Stimulated activated naive CD8-positive, alpha-beta T cell treated with anti-CD3 and anti-CD28 coated beads, Interleukin-15, Interleukin-2, amounts not matched to agents 100 U/mL and 50 U/mL, for 24 hours (primary cell): Measurements from ENCODE around the gene LPP.
A peak's percentile ranks its signal among the peaks of the same experiment; 100 is the strongest.

Experiments
- ATAC-seq: fragments of 150-1000 bp; cut with Tn5 transposase; one replicate; pipeline ENCODE4 v1.10.0; 2021
- DNase-seq: peaks from one replicate; pipeline ENCODE4 v3.0.0; 2021

The LPP gene

GRCh38 chr3:188832961-188833721 is 679.2 kb downstream of the LPP start:
- no peak for ATAC-seq
- no peak for DNase-seq

DNA sequence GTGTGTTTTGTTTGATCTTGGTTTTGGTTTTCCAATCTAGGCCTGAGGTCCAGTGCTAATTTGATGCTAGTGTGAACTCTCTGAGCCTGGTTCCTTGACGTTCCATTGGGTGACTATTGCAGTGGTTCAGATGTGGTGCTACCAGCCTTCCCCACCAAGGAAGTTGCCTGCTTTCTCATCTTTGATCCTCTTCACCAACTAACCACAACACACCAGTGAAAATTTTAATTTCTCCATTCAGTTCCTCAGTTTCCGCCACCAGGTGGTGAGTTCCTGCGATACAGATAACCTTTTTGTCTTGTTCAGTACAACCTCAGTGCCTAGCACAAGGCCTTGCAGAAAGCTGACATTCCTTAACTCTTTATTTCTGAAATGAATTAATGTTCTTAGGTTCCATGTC is 680.4 kb downstream of the LPP start:
- ATAC-seq (peak; percentile 66), DNase-seq (peak; percentile 31)

GRCh38 chr3:188839187-188839695 is 685.3 kb downstream of the LPP start:
- ATAC-seq (no peak), DNase-seq (no peak)

- DNase-seq: no peak
- ATAC-seq: no peak
Measured at GRCh38 chr3:188840290-188840689, 686.3 kb downstream of the LPP start.

DNA sequence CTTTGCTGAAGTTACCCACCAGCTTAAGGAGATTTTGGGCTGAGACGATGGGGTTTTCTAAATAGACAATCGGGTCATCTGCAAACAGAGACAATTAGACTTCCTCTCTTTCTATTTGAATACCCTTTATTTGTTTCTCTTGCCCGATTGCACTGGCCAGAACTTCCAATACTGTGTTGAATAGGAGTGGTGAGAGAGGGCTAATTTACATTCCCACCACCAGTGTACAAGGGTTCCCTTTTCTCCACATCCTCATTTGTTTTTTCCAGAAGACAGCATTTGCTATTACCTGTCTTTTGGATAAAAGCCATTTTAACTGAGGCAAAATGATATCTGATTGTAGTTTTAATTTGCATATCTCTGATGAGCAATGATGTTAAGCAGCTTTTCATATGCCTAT is 687.9 kb downstream of the LPP start:
- ATAC-seq: no peak
- no peak for DNase-seq

DNA sequence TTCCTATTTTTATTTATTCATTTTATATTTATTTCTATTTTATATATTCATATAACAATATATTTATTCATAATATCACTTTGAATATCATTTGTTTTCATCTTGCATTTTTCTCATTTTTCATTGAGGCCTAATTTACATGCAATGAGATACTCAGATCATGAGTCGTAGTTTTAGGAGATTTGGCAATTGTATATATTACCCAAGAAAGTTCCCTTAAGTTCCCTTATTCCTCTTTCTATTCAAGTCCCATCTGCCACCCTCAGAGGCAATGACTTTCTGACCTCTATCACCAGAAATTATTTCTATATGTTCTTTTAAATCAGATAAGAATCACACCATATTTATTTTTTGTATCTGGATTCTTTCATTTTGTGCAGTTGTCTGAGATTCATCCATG is 688.7 kb downstream of the LPP start:
- DNase-seq (no peak), ATAC-seq (no peak)

GRCh38 chr3:188844096-188844495 is 690.1 kb downstream of the LPP start:
- no peak for DNase-seq
- ATAC-seq: no peak

GRCh38 chr3:188845514-188845913 is 691.6 kb downstream of the LPP start:
- no peak for DNase-seq
- ATAC-seq: no peak

DNA sequence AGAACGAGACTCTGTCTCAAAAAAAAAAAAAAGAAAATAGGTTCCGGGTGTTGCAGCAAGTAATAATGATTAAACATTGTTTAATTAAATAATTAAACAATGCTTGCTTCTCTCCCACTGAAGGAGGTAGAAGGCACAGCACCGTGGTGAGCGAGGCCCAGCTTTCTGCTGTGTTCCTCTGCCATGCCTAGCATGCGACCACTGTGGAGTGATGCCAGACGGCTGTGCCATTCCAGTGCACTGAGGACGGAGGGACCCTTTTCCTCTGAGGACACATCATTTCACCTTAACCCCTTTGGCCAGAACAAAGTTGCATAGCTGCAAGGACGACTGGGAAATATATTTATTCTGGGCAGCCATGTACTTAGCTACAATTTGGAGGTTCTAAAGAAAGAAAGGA is 695.0 kb downstream of the LPP start:
- DNase-seq: no peak
- no peak for ATAC-seq

- DNase-seq: no peak
- ATAC-seq: no peak
Measured at GRCh38 chr3:188853856-188854771, 700.2 kb downstream of the LPP start.

GRCh38 chr3:188854772-188855149 is 700.8 kb downstream of the LPP start:
- no peak for DNase-seq
- ATAC-seq: no peak

- ATAC-seq (no peak), DNase-seq (no peak)
Measured at GRCh38 chr3:188855675-188856074, 701.7 kb downstream of the LPP start.

DNA sequence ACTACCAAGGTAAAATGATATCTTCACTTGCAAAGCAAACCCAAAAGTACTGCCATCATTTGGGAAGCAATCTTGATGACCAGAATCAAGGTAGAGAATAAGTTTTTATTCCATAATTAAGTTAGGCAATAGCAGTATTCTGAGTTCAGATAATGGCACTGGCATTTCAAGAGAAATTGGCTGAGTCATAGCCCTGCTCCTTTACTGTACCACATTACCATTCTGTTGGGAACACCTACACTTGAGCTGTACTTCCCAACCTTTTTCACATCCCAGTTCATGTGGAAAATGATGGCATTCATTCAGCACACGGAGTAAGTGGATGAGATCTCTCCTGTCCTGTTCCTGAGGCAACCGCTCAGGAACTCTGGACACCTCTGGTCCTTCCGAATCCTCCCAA is 706.2 kb downstream of the LPP start:
- DNase-seq: no peak

DNA sequence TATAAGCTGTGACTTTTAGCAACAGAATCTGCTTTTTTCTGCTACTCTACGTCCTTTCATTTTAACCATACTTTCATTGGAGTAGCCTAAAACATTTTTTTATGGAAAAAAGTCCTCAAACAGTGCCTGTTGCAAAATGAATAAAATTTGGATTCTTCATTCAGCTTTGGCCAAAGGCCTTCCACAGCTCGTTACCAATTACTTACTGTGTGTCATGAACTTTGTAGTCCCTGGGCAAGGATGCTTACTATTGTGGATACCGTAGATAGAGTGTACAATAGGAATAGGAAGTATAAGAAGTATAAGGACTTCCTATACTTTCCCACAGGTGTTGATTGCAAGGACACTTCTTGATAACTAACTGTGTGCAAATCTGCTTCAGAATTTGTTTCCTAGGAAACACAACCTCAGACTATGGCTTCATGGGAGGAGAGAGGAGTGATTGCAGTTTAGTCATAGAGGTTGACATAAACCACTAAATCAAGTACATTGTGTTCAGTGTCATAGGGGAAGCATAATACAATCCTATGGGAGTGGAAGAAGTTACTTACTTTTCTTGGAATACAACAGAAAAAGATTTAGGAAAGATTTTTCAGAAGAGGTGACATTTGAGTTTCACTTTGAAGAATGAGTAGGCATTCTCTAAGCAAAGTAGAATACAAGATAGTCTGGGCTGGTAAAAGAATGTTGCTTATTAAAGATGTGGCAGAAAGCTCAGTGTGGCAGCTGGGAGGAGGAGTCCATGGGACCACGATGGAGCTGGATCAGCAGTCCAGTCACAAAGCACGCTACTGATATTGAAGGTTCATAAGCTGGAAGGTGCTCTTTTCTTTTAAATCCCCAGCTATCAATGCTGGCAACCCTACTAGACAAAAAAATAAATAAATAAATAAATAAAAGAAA is 708.1 kb downstream of the LPP start:
- DNase-seq: no peak
- no peak for ATAC-seq

More for the DNA sequence above, 706.2 kb downstream of the LPP start:
- ATAC-seq: no peak

DNA sequence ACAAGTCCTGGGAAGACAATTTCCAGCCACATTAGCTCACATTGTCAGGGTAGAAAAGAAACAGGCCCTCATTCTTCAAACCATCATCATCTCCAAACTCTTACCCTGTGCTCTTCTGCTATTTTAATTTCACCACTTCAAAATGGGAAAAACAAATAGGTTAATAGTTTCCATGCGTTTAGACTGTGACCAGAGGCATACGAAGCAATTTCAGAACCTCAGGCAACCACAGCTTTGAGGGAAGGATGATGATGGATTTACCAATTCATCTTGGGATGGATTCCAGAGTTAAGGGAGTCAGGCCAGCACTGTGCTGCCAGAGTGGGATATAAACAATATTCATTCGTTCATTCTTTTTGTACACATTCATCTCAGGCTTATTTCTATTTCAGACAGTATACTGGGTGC is 710.0 kb downstream of the LPP start:
- ATAC-seq: no peak
- no peak for DNase-seq

GRCh38 chr3:188867691-188868265 is 713.8 kb downstream of the LPP start:
- no peak for ATAC-seq
- no peak for DNase-seq

DNA sequence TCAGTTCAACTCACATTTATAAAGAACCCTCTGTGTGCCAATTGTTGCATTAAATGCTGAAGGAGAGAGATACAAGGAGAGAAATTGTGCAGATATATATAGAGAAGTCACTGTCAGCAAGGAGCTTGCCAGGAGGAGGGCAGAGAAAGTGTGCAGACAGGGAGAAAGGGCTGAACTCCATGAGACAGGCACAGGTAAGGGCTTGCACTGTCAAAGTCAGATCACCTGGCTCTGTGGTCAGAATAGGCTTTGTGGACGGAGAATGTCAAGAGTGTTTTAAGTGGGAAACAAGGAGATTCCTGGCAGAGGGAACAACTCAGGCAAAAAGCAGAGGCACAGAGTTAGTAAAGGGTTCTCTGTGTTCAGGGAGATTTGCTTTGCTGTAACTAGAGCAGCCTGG is 714.8 kb downstream of the LPP start:
- ATAC-seq (no peak), DNase-seq (no peak)

- no peak for ATAC-seq
- no peak for DNase-seq
Measured at GRCh38 chr3:188869628-188870027, 715.7 kb downstream of the LPP start.

DNA sequence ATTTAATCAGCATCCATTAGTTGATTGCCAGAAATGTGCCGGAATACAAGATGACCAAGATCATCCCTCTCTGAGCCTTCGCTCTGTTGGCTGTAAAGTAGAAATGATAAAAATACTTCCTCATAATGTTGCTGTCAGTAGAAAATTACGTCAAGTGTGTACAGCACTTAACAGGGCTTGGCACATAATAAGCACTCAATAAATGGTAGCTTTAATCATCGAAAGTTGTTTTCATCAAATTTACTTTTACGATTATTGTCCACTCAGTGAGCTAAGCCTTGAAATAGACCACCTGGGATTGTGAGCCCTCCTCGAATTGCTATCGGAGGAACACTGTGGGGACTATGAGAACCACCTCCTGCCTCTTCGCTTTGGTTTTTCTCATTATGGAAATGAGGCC is 716.5 kb downstream of the LPP start:
- ATAC-seq (no peak), DNase-seq (no peak)

- ATAC-seq (no peak), DNase-seq (no peak)
Measured at GRCh38 chr3:188874576-188874975, 720.6 kb downstream of the LPP start.

- no peak for DNase-seq
- ATAC-seq: no peak
Measured at GRCh38 chr3:188875413-188875812, 721.5 kb downstream of the LPP start.

DNA sequence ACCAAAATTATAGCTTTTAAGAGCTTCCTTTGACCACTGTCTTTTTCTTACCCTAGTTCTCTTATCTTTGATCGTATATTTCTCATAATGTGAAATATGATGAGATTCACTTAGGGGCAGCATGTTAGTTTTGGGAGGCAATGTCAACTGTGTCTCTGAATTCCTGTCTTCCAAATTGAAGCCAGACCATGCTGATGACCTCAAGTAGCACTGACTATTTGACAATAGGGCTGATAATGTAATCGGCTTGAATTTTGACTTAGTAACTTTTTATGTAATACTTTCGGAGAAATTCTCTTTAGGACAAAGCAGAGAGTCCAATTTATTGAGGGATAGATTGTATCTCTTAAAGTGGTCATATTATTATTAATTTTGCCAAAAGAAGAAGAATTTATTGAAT is 722.4 kb downstream of the LPP start:
- no peak for ATAC-seq

More for the DNA sequence above, 722.4 kb downstream of the LPP start:
- no peak for DNase-seq
